Activated T-helper 17 cell treated with anti-CD3 and anti-CD28 coated beads, Interleukin-2, amount 50 U/mL, for 72 hours (primary cell): ENCODE data around the gene LRMDA. TPM values are rescaled to one million over a fixed set of nuclear protein-coding genes. Genes with fewer than 3 reads are reported as not detected.

Experiments
- ATAC-seq: fragments of 150-1000 bp; cut with Tn5 transposase; replicated peaks from 2 replicates; pipeline ENCODE4 v1.10.0; 2021; ENCODE audit warnings: mild to moderate bottlenecking, moderate library complexity
- H3K27ac Mint-ChIP-seq: one replicate; pipeline ENCODE4 v1.8.0; 2022; ENCODE audit warnings: mixed read lengths
- H3K27me3 Mint-ChIP-seq: one replicate; pipeline ENCODE4 v1.8.0; 2022; ENCODE audit warnings: mixed read lengths
- H3K36me3 Mint-ChIP-seq: one replicate; pipeline ENCODE4 v1.8.0; 2022; ENCODE audit warnings: low read depth, mild to moderate bottlenecking, mixed read lengths
- H3K4me1 Mint-ChIP-seq: one replicate; pipeline ENCODE4 v1.8.0; 2022; ENCODE audit warnings: mixed read lengths
- H3K4me3 Mint-ChIP-seq: one replicate; pipeline ENCODE4 v1.8.0; 2022; ENCODE audit warnings: mild to moderate bottlenecking, mixed read lengths
- H3K9me3 Mint-ChIP-seq: one replicate; pipeline ENCODE4 v1.8.0; 2022; ENCODE audit warnings: mixed read lengths
- total RNA-seq, 2 donors: library from RNA; stranded (reverse); gene quantifications; one replicate each; pipeline ENCODE4 v1.2.3, GENCODE V29; 2022

Gene LRMDA
- total RNA-seq, 2 donors from 2014 or later, result not detected

- peaks cover 6% of the 10 kb centered on the region for H3K9me3 Mint-ChIP-seq
These were observed 8.9 kb downstream of the LRMDA start for GRCh38 chr10:75440271-75440793.

GRCh38 chr10:75441196-75441595 lies 9.8 kb downstream of the LRMDA start:
- no peak overlapping the region for H3K27ac Mint-ChIP-seq
- H3K9me3 Mint-ChIP-seq, result peaks cover 6% of the 10 kb centered on the region
- no peak overlapping the region for H3K4me3 Mint-ChIP-seq
- peaks cover 28% of the 10 kb centered on the region for H3K27me3 Mint-ChIP-seq
- ATAC-seq, result no peak
- H3K36me3 Mint-ChIP-seq, result no peaks in the 10 kb centered on the region
- H3K4me1 Mint-ChIP-seq, result no peaks in the 10 kb centered on the region

More at GRCh38 chr10:75440271-75440793, 8.9 kb downstream of the LRMDA start:
- Mint-ChIP-seq H3K27me3 (peaks cover 28% of the 10 kb centered on the region), H3K4me1 (no peaks in the 10 kb centered on the region), H3K4me3 (no peak overlapping the region), H3K36me3 (no peaks in the 10 kb centered on the region), H3K27ac (no peak overlapping the region)
- no peak for ATAC-seq

- H3K27me3 Mint-ChIP-seq, result peaks cover 31% of the 10 kb centered on the region
- peaks cover 10% of the 10 kb centered on the region for H3K9me3 Mint-ChIP-seq
- no peak for ATAC-seq
- no peaks in the 10 kb centered on the region for H3K4me1 Mint-ChIP-seq
- no peak overlapping the region for H3K4me3 Mint-ChIP-seq
- H3K36me3 Mint-ChIP-seq, result no peaks in the 10 kb centered on the region
- no peak overlapping the region for H3K27ac Mint-ChIP-seq
These were observed 10.3 kb downstream of the LRMDA start for GRCh38 chr10:75441682-75442081.

- H3K27ac Mint-ChIP-seq, result no peak overlapping the region
- H3K36me3 Mint-ChIP-seq, result no peaks in the 10 kb centered on the region
- H3K4me1 Mint-ChIP-seq, result no peaks in the 10 kb centered on the region
- peaks cover 30% of the 10 kb centered on the region for H3K27me3 Mint-ChIP-seq
- peaks cover 12% of the 10 kb centered on the region for H3K9me3 Mint-ChIP-seq
- H3K4me3 Mint-ChIP-seq, result no peak overlapping the region
- no peak for ATAC-seq
These were observed 11.9 kb downstream of the LRMDA start for GRCh38 chr10:75443362-75443761.

GRCh38 chr10:75444781-75445386 lies 13.5 kb downstream of the LRMDA start:
- Mint-ChIP-seq H3K9me3 (peaks cover 12% of the 10 kb centered on the region), H3K4me3 (no peak overlapping the region), H3K27me3 (peaks cover 23% of the 10 kb centered on the region), H3K4me1 (no peaks in the 10 kb centered on the region), H3K27ac (no peak overlapping the region), H3K36me3 (no peaks in the 10 kb centered on the region)
- no peak for ATAC-seq

GRCh38 chr10:75446508-75446907 lies 15.1 kb downstream of the LRMDA start:
- no peaks in the 10 kb centered on the region for H3K4me1 Mint-ChIP-seq
- H3K27me3 Mint-ChIP-seq, result peaks cover 18% of the 10 kb centered on the region
- no peak for ATAC-seq
- H3K4me3 Mint-ChIP-seq, result no peak overlapping the region
- H3K9me3 Mint-ChIP-seq, result peaks cover 12% of the 10 kb centered on the region
- no peak overlapping the region for H3K27ac Mint-ChIP-seq
- no peaks in the 10 kb centered on the region for H3K36me3 Mint-ChIP-seq

- Mint-ChIP-seq H3K36me3 (no peaks in the 10 kb centered on the region), H3K4me3 (no peak overlapping the region), H3K9me3 (peaks cover 12% of the 10 kb centered on the region), H3K4me1 (no peaks in the 10 kb centered on the region), H3K27me3 (peaks cover 18% of the 10 kb centered on the region), H3K27ac (no peak overlapping the region)
- no peak for ATAC-seq
These were observed 16.7 kb downstream of the LRMDA start for GRCh38 chr10:75448166-75448565.

GRCh38 chr10:75449382-75450074 lies 18.1 kb downstream of the LRMDA start:
- H3K9me3 Mint-ChIP-seq, result peaks cover 6% of the 10 kb centered on the region
- no peak overlapping the region for H3K27ac Mint-ChIP-seq
- H3K4me3 Mint-ChIP-seq, result no peak overlapping the region
- ATAC-seq, result no peak
- H3K4me1 Mint-ChIP-seq, result no peaks in the 10 kb centered on the region
- peaks cover 19% of the 10 kb centered on the region for H3K27me3 Mint-ChIP-seq
- no peaks in the 10 kb centered on the region for H3K36me3 Mint-ChIP-seq

GRCh38 chr10:75450075-75450445 lies 18.6 kb downstream of the LRMDA start:
- no peaks in the 10 kb centered on the region for H3K4me1 Mint-ChIP-seq
- no peak overlapping the region for H3K4me3 Mint-ChIP-seq
- no peaks in the 10 kb centered on the region for H3K36me3 Mint-ChIP-seq
- peaks cover 6% of the 10 kb centered on the region for H3K9me3 Mint-ChIP-seq
- no peak for ATAC-seq
- peaks cover 19% of the 10 kb centered on the region for H3K27me3 Mint-ChIP-seq
- no peak overlapping the region for H3K27ac Mint-ChIP-seq

- ATAC-seq, result no peak
- peaks cover 6% of the 10 kb centered on the region for H3K9me3 Mint-ChIP-seq
- H3K4me1 Mint-ChIP-seq, result no peaks in the 10 kb centered on the region
- H3K36me3 Mint-ChIP-seq, result no peaks in the 10 kb centered on the region
- peaks cover 19% of the 10 kb centered on the region for H3K27me3 Mint-ChIP-seq
- H3K27ac Mint-ChIP-seq, result no peak overlapping the region
- no peak overlapping the region for H3K4me3 Mint-ChIP-seq
These were observed 19.5 kb downstream of the LRMDA start for GRCh38 chr10:75450644-75451640.

- Mint-ChIP-seq H3K27me3 (peaks cover 15% of the 10 kb centered on the region), H3K27ac (no peak overlapping the region), H3K9me3 (peaks cover under 1% of the 10 kb centered on the region), H3K4me1 (no peaks in the 10 kb centered on the region), H3K4me3 (no peak overlapping the region), H3K36me3 (no peaks in the 10 kb centered on the region)
- ATAC-seq, result no peak
These were observed 20.4 kb downstream of the LRMDA start for GRCh38 chr10:75451831-75452230.

- Mint-ChIP-seq H3K27me3 (peaks cover 14% of the 10 kb centered on the region), H3K9me3 (no peaks in the 10 kb centered on the region), H3K4me3 (no peak overlapping the region), H3K27ac (no peak overlapping the region), H3K4me1 (no peaks in the 10 kb centered on the region), H3K36me3 (no peaks in the 10 kb centered on the region)
- no peak for ATAC-seq
These were observed 21.6 kb downstream of the LRMDA start for GRCh38 chr10:75452997-75453396.

- no peak overlapping the region for H3K4me3 Mint-ChIP-seq
- peaks cover 5% of the 10 kb centered on the region for H3K27me3 Mint-ChIP-seq
- H3K36me3 Mint-ChIP-seq, result no peaks in the 10 kb centered on the region
- H3K9me3 Mint-ChIP-seq, result no peaks in the 10 kb centered on the region
- no peak for ATAC-seq
- H3K4me1 Mint-ChIP-seq, result no peaks in the 10 kb centered on the region
- no peak overlapping the region for H3K27ac Mint-ChIP-seq
These were observed 24.7 kb downstream of the LRMDA start for GRCh38 chr10:75456122-75456521.

- peaks cover 2% of the 10 kb centered on the region for H3K27me3 Mint-ChIP-seq
- H3K27ac Mint-ChIP-seq, result no peak overlapping the region
- no peaks in the 10 kb centered on the region for H3K4me1 Mint-ChIP-seq
- ATAC-seq, result no peak
- no peaks in the 10 kb centered on the region for H3K9me3 Mint-ChIP-seq
- H3K4me3 Mint-ChIP-seq, result no peak overlapping the region
- no peaks in the 10 kb centered on the region for H3K36me3 Mint-ChIP-seq
These were observed 28.6 kb downstream of the LRMDA start for GRCh38 chr10:75460059-75460458.
